ENCODE data around the gene FKBP4. TPM values are rescaled to one million over a fixed set of nuclear protein-coding genes. Genes with fewer than 3 reads are reported as not detected.
"Not testable (repeated sequence)": the region's sequence is repeated elsewhere in the genome, so short reads cannot be mapped to it uniquely, and the experiment has no call there.

Gene FKBP4
- total and polyA plus RNA-seq, 2 donors (not counting 3 experiments of a cell fraction or from before 2014, with no cell fraction given), result 31.0 to 85.6 TPM

DNA sequence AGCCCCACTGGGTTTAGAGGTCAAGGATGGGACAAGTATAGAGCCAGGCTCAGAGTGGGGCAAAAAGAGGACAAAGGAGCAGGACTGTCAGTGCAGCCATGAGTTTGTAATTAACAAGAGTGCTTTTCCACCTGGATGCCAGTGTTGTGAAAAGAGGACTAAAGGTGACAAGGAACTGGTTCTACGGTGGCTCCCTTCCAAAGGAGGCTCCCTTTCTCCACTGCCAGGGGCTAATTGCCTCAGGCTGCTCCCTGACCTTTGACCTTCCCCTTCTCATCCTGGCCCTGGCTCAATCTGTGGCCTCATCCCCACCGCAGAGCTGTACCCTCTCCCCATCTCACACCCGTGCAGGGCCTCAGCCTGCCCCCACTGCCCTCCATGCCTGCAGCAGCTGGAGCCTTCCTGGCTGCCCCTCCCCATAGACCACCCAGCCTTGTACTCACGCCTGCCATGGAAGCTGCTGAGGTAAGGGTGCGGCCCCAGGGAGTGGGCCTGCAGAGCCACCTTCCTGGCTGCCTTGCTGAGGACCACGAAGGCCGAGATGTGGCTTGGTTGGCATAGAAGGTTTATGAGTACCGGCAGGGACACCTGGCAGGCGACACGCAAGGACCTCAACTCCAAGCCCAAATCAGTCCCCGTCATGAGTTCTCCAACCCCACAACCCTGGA is 24.8 kb upstream of the FKBP4 start:
- no peaks in the 10 kb centered on the region for H3K36me3 ChIP-seq (ENCODE audit: control insufficient read depth in 2 of 2, extremely low read depth in 1 of 2, insufficient read depth in 2 of 2, low read length in 2 of 2)
- TF ChIP-seq POLR2AphosphoS5 (IDR thresholded peaks at IDR 0.05; ENCODE audit: insufficient read depth, low read depth, low read length), result no peak
- TF ChIP-seq FOS (IDR thresholded peaks at IDR 0.05; ENCODE audit: borderline replicate concordance, insufficient read depth, low read length), result no peak
- no peak overlapping the region for H2AFZ ChIP-seq (ENCODE audit: low read depth, low read length)
- BruUV-seq (replicated peaks), result no TSS peak
- H3K79me2 ChIP-seq (ENCODE audit: control insufficient read depth, insufficient read depth, low read length), result no peaks in the 10 kb centered on the region
- H3K4me1 ChIP-seq (ENCODE audit: control insufficient read depth, extremely low read depth, insufficient read depth, low read length), result no peaks in the 10 kb centered on the region
- DNase-seq (ENCODE audit: low read depth, low spot score) (no peak), FAIRE-seq (no peak)
- POLR2A ChIA-PET, result no interaction called here
- no peaks in the 10 kb centered on the region for H3K9me3 ChIP-seq (replicated peaks; ENCODE audit: control insufficient read depth, insufficient read depth, low read length)
- H4K20me1 ChIP-seq (replicated peaks; ENCODE audit: control insufficient read depth, extremely low read depth, insufficient read depth, low read length), result no peaks in the 10 kb centered on the region
- H3K27me3 ChIP-seq (ENCODE audit: control insufficient read depth in 2 of 2, insufficient read depth in 2 of 2, low read length in 2 of 2), result no peaks in the 10 kb centered on the region
- no peak overlapping the region for H3K4me3 ChIP-seq (replicated peaks in 1 of 3; ENCODE audit: insufficient read depth in 1 of 3, low read depth in 1 of 3, low read length in 3 of 3)
- CTCF ChIA-PET, result interaction anchor here (0.7 kb wide), 1 partner anchor 14 kb away, joined by 4 read pairs; no protein-coding TSS in a partner anchor
- H3K9me1 ChIP-seq (replicated peaks; ENCODE audit: control insufficient read depth, extremely low read depth, insufficient read depth, low read length), result no peaks in the 10 kb centered on the region
- intact Hi-C loops (cut with micrococcal nuclease), result no loop called here
- no peak overlapping the region for H3K9ac ChIP-seq (replicated peaks; ENCODE audit: extremely low read depth, insufficient read depth, low read length)
- no peak overlapping the region for H3K4me2 ChIP-seq (ENCODE audit: insufficient read depth, low read length)
- H3K27ac ChIP-seq (ENCODE audit: insufficient read depth, low read depth, low read length), result no peak overlapping the region
- dilution Hi-C loops (cut with MboI; ENCODE audit: extremely low pct_ligation_motif_present, low sequenced_read_pairs), result no loop called here

DNA sequence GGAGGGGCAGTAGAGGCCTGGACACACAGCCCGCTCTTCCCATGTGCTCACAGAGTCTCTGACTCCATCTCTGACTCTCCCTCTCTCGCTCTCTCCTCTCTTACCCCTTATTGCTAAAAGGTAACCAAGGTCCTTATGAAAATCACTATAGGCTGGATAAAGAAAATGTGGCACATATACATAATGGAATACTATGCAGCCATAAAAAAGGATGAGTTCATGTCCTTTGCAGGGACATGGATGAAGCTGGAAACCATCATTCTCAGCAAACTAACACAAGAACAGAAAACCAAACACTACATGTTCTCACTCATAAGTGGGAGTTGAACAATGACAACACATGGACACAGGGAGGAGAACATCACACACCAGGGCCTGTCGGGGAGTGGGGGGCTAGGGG is 24.2 kb upstream of the FKBP4 start:
- H3K9me1 ChIP-seq (replicated peaks; ENCODE audit: control insufficient read depth, extremely low read depth, insufficient read depth, low read length); H3K79me2 ChIP-seq (ENCODE audit: control insufficient read depth, insufficient read depth, low read length); H3K9ac ChIP-seq (replicated peaks; ENCODE audit: extremely low read depth, insufficient read depth, low read length); POLR2A ChIA-PET; H3K27me3 ChIP-seq (ENCODE audit: control insufficient read depth in 2 of 2, insufficient read depth in 2 of 2, low read length in 2 of 2); H3K9me3 ChIP-seq (replicated peaks; ENCODE audit: control insufficient read depth, insufficient read depth, low read length); DNase-seq (ENCODE audit: low read depth, low spot score); H3K4me1 ChIP-seq (ENCODE audit: control insufficient read depth, extremely low read depth, insufficient read depth, low read length); CTCF ChIA-PET; H2AFZ ChIP-seq (ENCODE audit: low read depth, low read length); intact Hi-C loops (cut with micrococcal nuclease); BruUV-seq (replicated peaks); H4K20me1 ChIP-seq (replicated peaks; ENCODE audit: control insufficient read depth, extremely low read depth, insufficient read depth, low read length); H3K4me3 ChIP-seq (replicated peaks in 1 of 3; ENCODE audit: insufficient read depth in 1 of 3, low read depth in 1 of 3, low read length in 3 of 3); dilution Hi-C loops (cut with MboI; ENCODE audit: extremely low pct_ligation_motif_present, low sequenced_read_pairs); H3K4me2 ChIP-seq (ENCODE audit: insufficient read depth, low read length); FAIRE-seq; H3K36me3 ChIP-seq (ENCODE audit: control insufficient read depth in 2 of 2, extremely low read depth in 1 of 2, insufficient read depth in 2 of 2, low read length in 2 of 2); H3K27ac ChIP-seq (ENCODE audit: insufficient read depth, low read depth, low read length): not testable (repeated sequence)
